ENCODE results near the gene IKZF1.
"Not testable (repeated sequence)": the region's sequence is repeated elsewhere in the genome, so short reads cannot be mapped to it uniquely, and the experiment has no call there.

IKZF1 gene

GRCh38 chr7:50335795-50336754, 31.6 kb downstream of the IKZF1 start:
- DNase-seq = peak in 1 of 2 experiments; percentile 7

- DNase-seq = no peak
Measured at GRCh38 chr7:50336894-50337703, 32.6 kb downstream of the IKZF1 start.

- DNase-seq = not testable (repeated sequence)
Measured at GRCh38 chr7:50339472-50339871, 35.0 kb downstream of the IKZF1 start.

- no peak for DNase-seq
Measured at GRCh38 chr7:50339990-50340500, 35.5 kb downstream of the IKZF1 start.

GRCh38 chr7:50341724-50342123, 37.2 kb downstream of the IKZF1 start:
- no peak for DNase-seq

GRCh38 chr7:50342616-50343114, 38.1 kb downstream of the IKZF1 start:
- DNase-seq = no peak

DNA sequence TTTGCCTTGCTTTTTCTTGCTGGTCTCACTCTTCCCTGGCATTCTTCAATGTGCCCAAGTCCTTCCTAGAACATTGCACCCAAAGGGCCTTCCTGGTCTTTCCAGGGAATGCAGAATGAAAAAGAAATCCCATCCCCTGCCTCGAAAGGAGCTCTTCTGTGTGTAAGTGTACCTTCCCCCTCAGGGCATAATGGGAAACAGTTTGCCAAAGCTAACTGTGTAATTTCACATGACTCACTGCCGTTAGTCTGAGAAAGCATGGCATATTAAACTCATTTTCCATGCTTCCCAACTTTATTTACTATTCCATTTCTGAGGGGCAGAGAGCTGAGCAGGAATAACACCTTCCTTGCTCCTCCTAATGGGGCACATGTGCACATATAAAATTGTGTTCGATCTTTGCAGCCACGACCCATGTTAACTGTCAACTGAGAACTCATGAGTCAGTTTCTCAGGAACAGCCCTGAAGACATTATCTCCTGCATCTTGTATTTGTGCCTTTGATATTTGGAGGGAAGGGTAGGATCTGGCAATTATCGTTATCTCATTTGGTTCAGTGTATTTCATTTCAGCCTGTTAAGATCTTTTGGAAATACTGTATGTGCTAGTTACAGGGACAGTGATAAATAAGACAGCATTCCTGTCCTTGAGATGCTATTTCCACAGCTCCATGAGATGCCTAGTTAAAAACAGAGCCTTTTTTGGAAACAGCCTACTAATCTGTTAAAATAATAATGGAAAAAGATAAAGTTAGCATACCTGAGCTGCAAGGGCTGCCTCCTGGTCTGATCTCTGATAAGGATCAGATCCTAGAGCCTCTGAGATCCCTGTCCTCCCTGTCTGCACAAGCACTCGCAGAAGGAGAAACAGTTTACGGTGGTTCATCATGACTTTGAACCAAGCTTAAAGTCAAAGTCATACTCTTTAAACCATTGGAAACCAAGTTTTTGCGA, 42.3 kb downstream of the IKZF1 start:
- no peak for DNase-seq

GRCh38 chr7:50347693-50348092, 43.2 kb downstream of the IKZF1 start:
- DNase-seq = no peak

DNA sequence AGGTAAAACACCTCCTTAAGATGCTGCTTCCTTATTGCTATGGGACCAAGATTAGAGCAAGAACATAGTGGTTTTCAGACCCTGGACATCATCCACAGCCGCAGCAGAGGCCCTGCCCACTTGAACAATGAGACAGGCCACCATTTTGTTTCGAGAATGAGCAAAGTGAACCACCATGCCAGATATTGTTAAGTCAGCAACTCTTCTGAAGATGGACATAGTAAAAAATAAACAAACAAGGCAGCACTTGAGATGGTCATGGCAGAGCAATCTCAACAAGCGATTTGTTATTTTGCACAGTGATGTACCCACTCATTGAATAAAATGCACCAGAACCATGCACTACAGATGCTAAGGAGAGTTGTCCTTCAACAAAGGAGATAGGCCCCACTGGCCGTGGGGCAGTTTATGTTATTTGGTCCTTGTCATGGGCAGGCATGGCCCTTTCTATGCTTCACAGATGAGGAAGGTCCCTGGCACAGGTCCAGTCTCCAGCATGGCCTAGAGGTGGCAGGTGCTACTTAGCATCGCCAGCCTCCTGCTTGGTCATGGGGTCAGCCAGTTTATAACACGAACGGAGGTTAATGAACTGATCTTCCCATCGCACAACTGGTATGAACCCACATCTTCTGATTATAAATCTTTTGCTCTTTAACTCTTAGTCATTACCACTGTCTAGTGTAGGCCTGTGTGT, 44.1 kb downstream of the IKZF1 start:
- DNase-seq = no peak

- no peak for DNase-seq
Measured at GRCh38 chr7:50349399-50349798, 44.9 kb downstream of the IKZF1 start.

- DNase-seq = no peak
Measured at GRCh38 chr7:50349963-50350944, 45.7 kb downstream of the IKZF1 start.

- no peak for DNase-seq
Measured at GRCh38 chr7:50351267-50351666, 46.8 kb downstream of the IKZF1 start.

- DNase-seq = no peak
Measured at GRCh38 chr7:50352282-50352681, 47.8 kb downstream of the IKZF1 start.

DNA sequence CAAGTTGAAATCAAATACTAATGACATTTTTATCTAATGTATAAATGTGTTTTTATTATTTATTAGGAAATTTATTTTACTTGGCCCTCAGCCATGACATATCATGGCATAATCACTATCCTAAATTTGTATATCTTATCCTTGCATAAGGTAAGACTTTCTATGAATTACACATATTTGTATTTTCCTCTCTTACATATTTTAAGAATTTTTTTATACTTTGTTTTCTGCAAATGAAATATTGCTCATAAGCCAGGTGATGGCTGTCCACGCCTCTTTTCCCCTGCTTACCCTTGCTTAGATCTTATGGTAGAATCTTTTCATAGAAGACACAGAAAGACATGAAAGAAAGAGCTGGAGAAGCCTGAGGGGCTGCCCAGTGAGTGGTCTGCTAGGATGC, 48.2 kb downstream of the IKZF1 start:
- no peak for DNase-seq

GRCh38 chr7:50353201-50353600, 48.7 kb downstream of the IKZF1 start:
- no peak for DNase-seq

DNA sequence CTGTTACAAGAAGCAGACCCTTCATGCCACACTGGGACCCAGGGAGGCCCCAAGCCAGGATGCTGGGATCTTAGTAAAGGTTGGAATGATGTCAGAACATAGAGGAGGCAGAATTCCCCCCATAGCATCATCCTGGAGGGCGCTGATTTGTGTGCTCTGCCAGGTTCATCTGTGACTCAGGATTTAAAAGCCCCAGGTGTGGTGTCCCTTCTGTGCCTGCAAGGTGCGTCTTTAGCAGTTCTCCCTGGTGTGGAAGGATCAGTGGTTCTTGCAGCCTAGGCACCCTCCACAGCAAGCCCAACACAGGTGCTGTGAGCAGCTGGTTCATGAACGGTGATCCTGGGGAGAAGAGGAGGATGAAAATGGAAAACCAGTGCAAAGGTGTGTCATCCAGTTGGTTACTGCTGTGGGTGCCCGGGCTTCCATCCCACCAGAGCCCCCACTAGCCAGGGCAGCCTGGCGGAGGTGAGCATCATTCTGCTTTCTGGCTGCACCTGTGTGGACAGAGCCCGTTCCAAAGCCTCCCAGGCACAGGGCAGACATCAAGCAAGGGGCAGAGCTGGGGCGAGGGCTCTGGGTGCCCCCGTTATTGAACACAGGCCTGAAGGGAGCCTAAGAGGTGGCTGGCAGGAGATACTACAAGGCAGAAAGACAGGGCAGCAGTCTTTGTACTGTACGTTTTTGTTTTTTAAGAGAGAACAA, 49.5 kb downstream of the IKZF1 start:
- DNase-seq = no peak

GRCh38 chr7:50355817-50356178, 51.3 kb downstream of the IKZF1 start:
- DNase-seq = no peak

GRCh38 chr7:50356212-50356944, 51.9 kb downstream of the IKZF1 start:
- DNase-seq = no peak

DNA sequence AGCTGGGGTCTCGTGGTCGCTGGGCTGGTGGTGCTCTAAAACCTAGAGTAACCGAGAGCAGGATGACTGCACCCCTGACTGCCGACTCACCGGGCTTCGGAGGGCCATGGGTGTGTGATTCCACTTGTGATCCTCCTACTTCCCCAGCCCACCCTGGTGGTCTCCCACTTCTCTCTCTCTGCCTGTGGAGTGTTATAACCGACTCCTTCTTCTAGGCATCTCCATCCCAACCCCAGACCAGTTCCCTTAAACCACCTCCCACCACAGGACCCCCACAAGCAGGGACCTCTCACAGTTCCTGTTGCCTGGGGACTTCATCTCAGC, 52.4 kb downstream of the IKZF1 start:
- no peak for DNase-seq
